Measurements from ENCODE around the gene KCNK13. TPM values are rescaled to one million over a fixed set of nuclear protein-coding genes. Genes with fewer than 3 reads are reported as not detected.
"Not testable (repeated sequence)": the region's sequence is repeated elsewhere in the genome, so short reads cannot be mapped to it uniquely, and the experiment has no call there.

Gene KCNK13
- total RNA-seq, 2 donors from 2014 or later: 0.50 to 0.61 TPM

DNA sequence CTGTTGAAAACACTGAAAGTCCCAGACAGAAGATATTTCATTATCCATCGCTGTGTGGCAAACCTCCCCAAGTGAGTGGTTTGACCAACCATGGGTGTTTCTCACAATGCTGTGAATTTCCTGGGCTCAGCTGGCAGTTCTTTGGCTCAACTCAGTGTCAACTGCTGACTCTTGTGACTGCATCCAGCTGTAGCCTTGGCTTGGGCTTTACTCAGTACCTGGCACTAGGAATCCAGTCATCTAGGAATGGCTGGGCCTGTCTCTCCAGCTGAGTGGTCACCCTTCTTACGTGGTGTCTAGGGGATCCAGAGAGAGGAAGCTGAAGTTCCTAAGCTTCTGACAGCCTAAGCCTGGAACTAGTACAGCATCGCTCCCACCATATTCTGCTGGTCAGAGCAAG, 113.8 kb downstream of the KCNK13 start:
- ATAC-seq (no peak), DNase-seq (ENCODE audit: low spot score) (no peak)
- peaks cover 9 to 22% of the 10 kb centered on the region in 2 donors for H3K27me3 Mint-ChIP-seq
- no peaks in the 10 kb centered on the region for H3K36me3 Mint-ChIP-seq
- H3K27ac Mint-ChIP-seq: no peak overlapping the region
- no peak overlapping the region for H3K4me3 Mint-ChIP-seq
- no peaks in the 10 kb centered on the region for H3K9me3 Mint-ChIP-seq
- H3K4me1 Mint-ChIP-seq (ENCODE audit: low read depth in 2 of 2): no peaks in the 10 kb centered on the region

DNA sequence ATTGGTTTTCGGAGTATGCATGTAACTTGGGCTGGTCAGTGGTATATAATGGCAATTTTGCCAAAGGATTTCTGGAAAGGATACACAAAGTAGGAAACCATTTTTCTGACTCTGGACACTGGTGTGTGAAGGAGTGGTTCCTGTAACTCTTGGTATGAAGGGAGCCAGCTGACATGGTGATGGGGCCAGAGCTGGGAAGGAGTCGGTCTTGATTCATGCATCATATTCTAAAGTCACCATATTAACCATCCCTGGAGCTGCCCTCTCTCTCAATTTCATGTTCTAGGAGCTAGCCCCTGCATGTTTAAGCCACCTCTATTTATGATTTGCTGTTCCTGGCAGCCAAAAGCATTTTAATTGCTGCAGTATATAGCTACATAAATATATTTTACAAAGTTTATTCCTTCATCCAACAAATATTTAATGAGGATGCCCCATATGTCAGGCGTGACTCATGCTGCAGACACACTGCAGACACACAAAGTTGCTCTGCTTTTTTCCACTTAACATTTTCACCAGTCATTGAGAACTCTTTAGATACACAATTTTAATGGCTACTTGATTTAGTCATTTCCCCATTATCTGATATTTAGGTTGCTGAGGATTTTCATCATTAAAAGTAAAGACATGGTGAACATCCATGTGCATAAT, 115.9 kb downstream of the KCNK13 start:
- Mint-ChIP-seq H3K36me3 (no peaks in the 10 kb centered on the region), H3K9me3 (no peaks in the 10 kb centered on the region), H3K27ac (no peak overlapping the region), H3K27me3 (peaks cover 11 to 23% of the 10 kb centered on the region in 2 donors), H3K4me3 (no peak overlapping the region), H3K4me1 (ENCODE audit: low read depth in 2 of 2) (no peaks in the 10 kb centered on the region)
- DNase-seq (ENCODE audit: low spot score): no peak
- no peak for ATAC-seq

DNA sequence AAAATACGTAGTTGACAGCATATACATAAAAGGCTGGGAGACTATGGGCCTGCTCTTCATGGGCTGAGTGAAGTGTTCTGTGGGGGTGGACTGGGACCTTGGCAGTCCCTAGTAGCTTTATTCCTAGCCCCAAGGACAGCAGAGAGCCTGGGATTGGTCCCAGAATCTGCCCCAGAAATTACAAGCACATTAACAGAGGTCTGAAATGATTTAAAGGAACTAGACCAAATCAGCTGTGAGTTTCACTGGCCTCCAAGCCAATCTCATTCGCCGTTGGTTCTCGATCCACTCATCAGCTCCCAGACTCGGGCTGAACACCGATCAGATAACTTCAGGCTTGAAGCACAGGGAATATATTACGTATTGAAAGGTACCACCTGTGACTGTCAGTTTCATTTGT, 117.6 kb downstream of the KCNK13 start:
- H3K9me3 Mint-ChIP-seq: no peaks in the 10 kb centered on the region
- H3K27me3 Mint-ChIP-seq: peaks cover 13 to 28% of the 10 kb centered on the region in 2 donors
- ATAC-seq: no peak
- no peak overlapping the region for H3K4me3 Mint-ChIP-seq
- no peak for DNase-seq (ENCODE audit: low spot score)
- no peak overlapping the region for H3K27ac Mint-ChIP-seq
- H3K4me1 Mint-ChIP-seq (ENCODE audit: low read depth in 2 of 2): no peaks in the 10 kb centered on the region
- no peaks in the 10 kb centered on the region for H3K36me3 Mint-ChIP-seq

DNA sequence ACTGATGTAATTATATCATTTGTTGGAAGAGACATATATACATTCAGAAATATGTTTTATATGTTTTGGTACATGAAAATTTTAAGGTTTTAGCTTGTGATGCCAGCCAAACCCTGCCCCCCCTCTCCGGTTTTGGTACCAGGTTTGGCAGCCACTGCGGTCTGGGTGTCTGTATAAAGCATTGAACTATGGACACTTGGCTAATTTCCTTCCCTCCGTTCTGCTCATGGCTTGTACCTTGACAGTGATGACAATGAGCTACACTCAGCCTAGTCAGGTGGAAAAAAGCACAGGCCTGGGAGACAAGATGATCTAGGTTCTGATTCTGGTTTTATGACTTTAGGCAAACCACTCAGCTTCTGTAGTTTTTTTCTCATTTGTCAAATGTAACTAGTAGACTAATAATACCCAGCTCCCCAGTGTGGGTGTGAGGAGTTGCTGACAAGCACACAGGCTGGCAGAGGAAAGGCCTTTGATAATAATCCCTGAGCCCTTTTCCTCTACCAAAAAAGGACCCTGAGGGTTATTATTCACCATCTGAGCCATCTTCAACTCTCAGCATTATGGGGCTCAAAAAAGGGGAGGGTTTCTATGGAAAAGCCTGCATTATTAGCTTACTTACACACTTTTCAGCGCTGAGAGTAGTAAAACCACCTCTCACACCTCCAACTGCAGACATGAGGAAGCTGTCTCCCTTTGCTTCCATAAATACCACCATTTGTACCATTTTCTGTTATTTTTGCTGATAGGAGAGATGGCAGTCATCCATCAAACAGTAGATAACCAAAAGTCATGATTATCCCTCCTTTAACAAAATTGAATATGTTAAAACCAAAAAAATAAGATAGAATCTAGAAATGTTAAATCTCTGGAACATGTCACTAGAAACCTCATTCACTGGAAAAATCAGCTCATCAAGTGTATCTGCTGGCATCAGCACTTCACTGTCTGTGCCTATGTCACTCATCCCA, 118.3 kb downstream of the KCNK13 start:
- no peaks in the 10 kb centered on the region for H3K36me3 Mint-ChIP-seq
- no peak overlapping the region for H3K4me3 Mint-ChIP-seq
- ATAC-seq: no peak
- H3K27me3 Mint-ChIP-seq: peaks cover 15 to 31% of the 10 kb centered on the region in 2 donors
- H3K9me3 Mint-ChIP-seq: no peaks in the 10 kb centered on the region
- no peak for DNase-seq (ENCODE audit: low spot score)
- H3K27ac Mint-ChIP-seq: no peak overlapping the region
- H3K4me1 Mint-ChIP-seq (ENCODE audit: low read depth in 2 of 2): no peaks in the 10 kb centered on the region

DNA sequence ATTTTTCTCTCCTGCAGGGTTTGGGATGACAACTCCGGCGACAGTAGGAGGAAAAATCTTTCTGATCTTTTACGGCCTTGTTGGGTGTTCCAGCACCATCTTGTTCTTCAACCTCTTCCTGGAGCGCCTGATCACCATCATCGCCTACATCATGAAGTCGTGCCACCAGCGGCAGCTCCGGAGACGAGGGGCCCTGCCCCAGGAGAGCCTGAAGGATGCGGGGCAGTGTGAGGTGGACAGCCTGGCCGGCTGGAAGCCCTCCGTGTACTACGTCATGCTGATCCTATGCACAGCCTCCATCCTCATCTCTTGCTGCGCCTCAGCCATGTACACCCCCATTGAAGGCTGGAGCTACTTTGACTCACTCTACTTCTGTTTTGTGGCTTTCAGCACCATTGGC, 122.3 kb downstream of the KCNK13 start:
- no peak for ATAC-seq
- DNase-seq (ENCODE audit: low spot score): no peak
- Mint-ChIP-seq H3K27ac (no peak overlapping the region), H3K9me3 (no peaks in the 10 kb centered on the region), H3K4me1 (ENCODE audit: low read depth in 2 of 2) (no peaks in the 10 kb centered on the region), H3K4me3 (no peak overlapping the region), H3K27me3 (peaks cover 15 to 31% of the 10 kb centered on the region in 2 donors), H3K36me3 (no peaks in the 10 kb centered on the region)

DNA sequence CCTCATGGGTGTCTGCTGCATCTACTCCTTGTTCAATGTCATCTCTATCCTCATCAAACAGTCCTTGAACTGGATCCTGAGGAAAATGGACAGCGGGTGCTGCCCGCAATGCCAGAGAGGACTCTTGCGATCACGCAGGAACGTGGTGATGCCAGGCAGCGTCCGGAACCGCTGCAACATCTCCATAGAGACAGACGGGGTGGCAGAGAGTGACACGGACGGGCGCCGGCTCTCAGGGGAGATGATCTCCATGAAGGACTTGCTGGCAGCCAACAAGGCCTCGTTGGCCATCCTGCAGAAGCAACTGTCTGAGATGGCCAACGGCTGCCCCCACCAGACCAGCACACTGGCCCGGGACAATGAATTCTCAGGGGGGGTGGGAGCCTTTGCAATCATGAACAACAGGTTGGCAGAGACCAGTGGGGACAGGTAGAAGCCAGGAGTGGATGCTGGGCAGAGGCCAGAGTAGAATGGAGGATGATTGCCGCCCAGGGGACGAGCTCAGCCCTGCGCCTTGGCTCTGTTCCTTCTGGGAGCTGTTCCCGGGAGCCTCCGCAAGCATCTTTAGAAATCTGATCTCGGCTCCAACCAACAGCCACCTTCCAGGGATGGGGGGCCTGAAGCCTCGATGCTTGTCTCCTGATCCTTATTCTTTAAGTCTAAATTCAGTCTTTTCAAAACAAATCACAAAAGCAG, 122.9 kb downstream of the KCNK13 start:
- Mint-ChIP-seq H3K27me3 (peaks cover 15 to 31% of the 10 kb centered on the region in 2 donors), H3K4me1 (ENCODE audit: low read depth in 2 of 2) (no peaks in the 10 kb centered on the region), H3K27ac (no peak overlapping the region), H3K4me3 (no peak overlapping the region), H3K36me3 (no peaks in the 10 kb centered on the region), H3K9me3 (no peaks in the 10 kb centered on the region)
- ATAC-seq: peak in 1 of 2 donors; percentile 32
- no peak for DNase-seq (ENCODE audit: low spot score)

DNA sequence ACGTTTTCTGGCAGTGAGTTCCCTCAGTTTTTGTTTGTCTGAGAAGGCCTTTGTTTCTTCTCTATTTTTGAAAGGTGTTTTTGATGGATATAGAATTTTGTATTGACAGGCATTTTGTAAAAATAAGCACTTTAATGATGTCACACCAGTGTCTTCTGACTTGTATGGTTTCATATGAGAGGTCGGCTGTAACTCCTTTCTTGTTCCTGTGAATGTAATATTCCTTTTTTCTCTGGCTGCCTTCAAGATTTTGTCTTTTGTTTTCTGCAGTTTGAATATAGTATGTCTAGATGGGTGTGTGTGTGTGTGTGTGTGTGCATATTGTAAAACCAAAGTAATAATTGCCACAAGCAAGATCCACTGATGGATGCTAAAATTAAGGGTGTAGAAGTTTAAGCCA, 126.8 kb downstream of the KCNK13 start:
- Mint-ChIP-seq H3K27ac (no peak overlapping the region), H3K9me3 (no peaks in the 10 kb centered on the region), H3K36me3 (no peaks in the 10 kb centered on the region), H3K4me1 (ENCODE audit: low read depth in 2 of 2) (no peaks in the 10 kb centered on the region), H3K27me3 (peaks cover 11% of the 10 kb centered on the region in 2 donors), H3K4me3 (no peak overlapping the region)
- ATAC-seq (no peak), DNase-seq (ENCODE audit: low spot score) (no peak)

DNA sequence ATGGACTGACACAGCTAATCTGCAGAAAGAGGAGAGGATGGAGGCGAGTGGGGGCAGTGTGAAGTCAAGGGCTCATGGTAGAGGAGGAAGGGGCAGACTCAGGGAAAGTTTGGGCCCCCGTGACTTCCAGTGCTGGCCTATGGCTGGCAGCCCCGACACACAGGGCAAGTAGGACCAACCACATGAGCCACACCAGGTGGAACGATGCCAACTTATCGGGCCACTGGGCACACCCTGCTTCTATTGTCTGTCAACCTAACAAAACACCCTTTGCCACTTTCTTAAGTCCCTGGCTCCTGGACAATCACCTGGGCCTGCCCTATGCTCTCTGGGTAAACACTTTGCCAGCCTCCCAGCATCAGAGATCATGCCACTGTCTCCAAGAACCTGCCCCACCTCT, 129.4 kb downstream of the KCNK13 start:
- Mint-ChIP-seq H3K27ac (no peak overlapping the region), H3K9me3 (no peaks in the 10 kb centered on the region), H3K4me3 (no peak overlapping the region), H3K4me1 (ENCODE audit: low read depth in 2 of 2) (peaks cover 0 to 3% of the 10 kb centered on the region in 2 donors), H3K36me3 (no peaks in the 10 kb centered on the region), H3K27me3 (peaks cover 9 to 24% of the 10 kb centered on the region in 2 donors)
- ATAC-seq (peak in 1 of 2 donors; percentile 53), DNase-seq (ENCODE audit: low spot score) (no peak)

DNA sequence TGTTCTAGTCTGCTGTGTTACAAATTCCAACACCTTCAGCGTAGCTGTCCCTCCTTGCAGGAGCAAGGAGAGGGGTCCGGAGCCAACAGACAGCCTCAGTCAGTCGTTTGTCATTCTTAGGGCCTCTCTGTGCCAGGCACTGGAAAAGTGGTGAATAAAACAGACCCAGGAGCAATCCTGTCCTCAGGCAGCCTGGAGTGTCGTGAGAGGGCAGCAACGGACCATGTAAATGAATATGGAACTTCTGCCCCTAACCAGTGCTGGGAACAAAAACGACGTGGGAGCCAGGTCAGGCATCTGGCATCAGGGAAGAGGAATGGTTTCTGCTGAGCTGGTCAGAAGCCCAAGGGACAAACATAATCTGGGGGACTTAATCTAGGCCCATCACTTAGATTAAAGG, 129.8 kb downstream of the KCNK13 start:
- H3K9me3 Mint-ChIP-seq: no peaks in the 10 kb centered on the region
- H3K27me3 Mint-ChIP-seq: peaks cover 9 to 27% of the 10 kb centered on the region in 2 donors
- no peak overlapping the region for H3K4me3 Mint-ChIP-seq
- no peaks in the 10 kb centered on the region for H3K36me3 Mint-ChIP-seq
- DNase-seq (ENCODE audit: low spot score) (no peak), ATAC-seq (peak in 1 of 2 donors; percentile 5)
- H3K4me1 Mint-ChIP-seq (ENCODE audit: low read depth in 2 of 2): peaks cover 0 to 3% of the 10 kb centered on the region in 2 donors
- H3K27ac Mint-ChIP-seq: no peak overlapping the region

DNA sequence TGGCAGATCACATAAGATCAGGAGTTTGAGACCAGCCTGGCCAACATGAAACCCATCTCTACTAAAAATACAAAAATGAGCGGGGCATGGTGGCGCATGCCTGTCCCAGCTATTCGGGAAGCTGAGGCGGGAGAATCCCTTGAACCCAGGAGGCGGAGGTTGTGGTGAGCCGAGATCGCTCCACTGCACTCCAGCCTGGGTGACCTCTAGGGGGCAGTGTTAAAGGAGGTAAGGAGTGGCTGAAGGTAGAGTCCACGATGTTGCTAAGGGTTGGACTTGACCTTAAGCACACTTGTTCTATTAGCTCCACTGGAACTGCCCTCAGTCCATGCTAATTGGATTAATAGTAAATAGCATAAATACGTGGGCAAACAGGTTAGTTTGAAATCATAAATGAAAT, 132.1 kb downstream of the KCNK13 start:
- ATAC-seq: no peak
- Mint-ChIP-seq H3K4me1 (ENCODE audit: low read depth in 2 of 2) (peaks cover 0 to 3% of the 10 kb centered on the region in 2 donors), H3K27ac (no peak overlapping the region), H3K36me3 (no peaks in the 10 kb centered on the region), H3K27me3 (peaks cover 20 to 38% of the 10 kb centered on the region in 2 donors), H3K9me3 (no peaks in the 10 kb centered on the region), H3K4me3 (no peak overlapping the region)
- DNase-seq (ENCODE audit: low spot score): peak; percentile 67

DNA sequence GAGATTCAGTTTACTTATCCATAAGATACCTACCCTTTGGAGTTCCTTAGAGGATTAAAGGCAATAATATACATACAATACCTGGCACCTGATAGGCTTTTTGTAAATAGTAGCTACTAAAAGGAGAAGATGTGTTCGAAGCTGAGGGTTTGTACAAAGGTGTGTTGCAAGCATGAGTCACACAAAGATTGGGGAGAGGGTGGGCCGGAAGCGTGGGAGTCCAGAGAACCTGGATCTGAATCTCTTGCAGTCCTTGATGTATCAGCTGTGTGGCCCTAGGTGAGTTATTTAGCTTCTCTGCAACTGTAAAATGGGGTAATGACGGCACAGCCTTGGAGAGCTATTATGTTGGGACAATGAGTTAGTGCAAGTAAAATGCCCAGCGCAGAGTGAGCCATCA, 132.9 kb downstream of the KCNK13 start:
- no peak for ATAC-seq
- Mint-ChIP-seq H3K4me1 (ENCODE audit: low read depth in 2 of 2) (peaks cover 0 to 3% of the 10 kb centered on the region in 2 donors), H3K27ac (no peak overlapping the region), H3K4me3 (no peak overlapping the region), H3K9me3 (no peaks in the 10 kb centered on the region), H3K36me3 (no peaks in the 10 kb centered on the region), H3K27me3 (peaks cover 20 to 38% of the 10 kb centered on the region in 2 donors)
- DNase-seq (ENCODE audit: low spot score): no peak

DNA sequence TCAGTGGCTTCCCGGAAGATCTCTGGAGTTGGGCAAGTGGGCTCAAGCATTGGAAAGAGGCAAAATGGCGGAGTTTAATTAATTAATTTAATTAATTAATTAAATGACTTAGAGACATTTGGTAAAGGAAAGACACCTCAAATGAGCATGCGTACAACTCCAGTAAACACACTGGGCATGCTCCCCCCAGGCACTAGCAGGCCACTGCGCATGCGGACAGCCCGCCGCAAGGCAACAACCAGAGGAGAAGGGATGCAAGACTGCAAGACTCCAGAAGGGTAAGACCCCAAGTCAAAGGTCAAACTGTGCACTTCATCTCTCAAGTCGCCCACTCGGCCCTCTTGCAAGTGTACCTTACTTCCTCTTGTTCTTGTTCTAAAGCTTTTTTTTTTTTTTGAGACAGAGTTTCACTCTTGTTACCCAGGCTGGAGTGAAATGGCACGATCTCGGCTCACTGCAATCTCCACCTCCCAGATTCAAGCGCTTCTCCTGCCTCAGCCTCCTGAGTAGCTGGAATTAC, 136.8 kb downstream of the KCNK13 start:
- no peaks in the 10 kb centered on the region for H3K36me3 Mint-ChIP-seq
- no peaks in the 10 kb centered on the region for H3K9me3 Mint-ChIP-seq
- H3K27me3 Mint-ChIP-seq: peaks cover 28 to 53% of the 10 kb centered on the region in 2 donors
- no peak for ATAC-seq
- no peak for DNase-seq (ENCODE audit: low spot score)
- no peak overlapping the region for H3K4me3 Mint-ChIP-seq
- H3K4me1 Mint-ChIP-seq (ENCODE audit: low read depth in 2 of 2): peaks cover 0 to 3% of the 10 kb centered on the region in 2 donors
- H3K27ac Mint-ChIP-seq: no peak overlapping the region

DNA sequence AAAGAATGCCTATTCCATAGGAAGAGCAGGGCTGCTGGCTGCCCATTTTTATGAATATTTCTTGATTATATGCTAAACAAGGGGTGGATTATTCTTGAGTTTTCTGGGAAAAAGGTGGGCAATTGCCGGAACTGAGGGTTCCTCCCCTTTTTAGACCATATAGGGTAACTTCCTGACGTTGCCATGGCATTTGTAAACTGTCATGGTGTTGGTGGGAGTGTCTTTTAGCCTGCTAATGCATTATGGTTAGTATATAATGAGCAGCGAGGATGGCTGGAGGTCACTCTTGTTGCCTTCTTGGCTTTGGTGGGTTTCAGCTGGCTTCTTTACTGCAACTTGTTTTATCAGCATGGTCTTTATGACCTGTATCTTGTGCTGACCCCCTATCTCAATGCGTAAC, 138.8 kb downstream of the KCNK13 start:
- not testable (repeated sequence) for ATAC-seq; H3K27ac Mint-ChIP-seq; H3K9me3 Mint-ChIP-seq; H3K36me3 Mint-ChIP-seq; H3K4me1 Mint-ChIP-seq (ENCODE audit: low read depth in 2 of 2); H3K4me3 Mint-ChIP-seq; DNase-seq (ENCODE audit: low spot score)
- peaks cover 28 to 38% of the 10 kb centered on the region in 2 donors for H3K27me3 Mint-ChIP-seq

Data from natural killer cell treated with Interleukin-12 subunit alpha and Interleukin-12 subunit beta and Interleukin-15 and Interleukin-18, amount 100 ng/mL, for 72 hours (primary cell).